Liver (tissue), 9 donors: ENCODE results near the gene PEX11A. TPM values are rescaled to one million over a fixed set of nuclear protein-coding genes. Genes with fewer than 3 reads are reported as not detected.

Source experiments
- DNase-seq: peaks from one replicate; pipeline ENCODE4 v3.0.0-alpha.2; 2017; ENCODE audit warnings: low spot score
- H3K27ac ChIP-seq, 2 donors: one replicate each; pipeline ENCODE4 v1.7.0; 2013; ENCODE audit warnings: inconsistent platforms in 2 of 2, low read length in 2 of 2, control low read depth in 1 of 2, low read depth in 1 of 2, mild to moderate bottlenecking in 1 of 2
- H3K27me3 ChIP-seq, 4 donors: one replicate each; pipeline versions ENCODE4 v1.6.1 to v1.7.0; 2013; ENCODE audit warnings: low read length in 3 of 4, inconsistent platforms in 1 of 4, mild to moderate bottlenecking in 1 of 4, moderate library complexity in 1 of 4; ENCODE audit not compliant: control insufficient read depth in 4 of 4, insufficient read depth in 4 of 4
- H3K36me3 ChIP-seq, 4 donors: one replicate each; pipeline versions ENCODE4 v1.6.1 to v1.7.0; 2013; ENCODE audit warnings: low read length in 3 of 4, mild to moderate bottlenecking in 3 of 4, low read depth in 1 of 4, moderate library complexity in 1 of 4; ENCODE audit not compliant: control insufficient read depth in 4 of 4, insufficient read depth in 3 of 4
- H3K4me1 ChIP-seq, 4 donors: one replicate each; pipeline versions ENCODE4 v1.6.1 to v1.7.0; 2013; ENCODE audit warnings: low read length in 3 of 4, mild to moderate bottlenecking in 3 of 4, moderate library complexity in 1 of 4; ENCODE audit not compliant: control insufficient read depth in 4 of 4, insufficient read depth in 4 of 4
- H3K4me3 ChIP-seq, 3 donors: one replicate each; pipeline versions ENCODE4 v1.6.1 to v1.7.0; 2013; ENCODE audit warnings: low read length in 3 of 3, control low read depth in 1 of 3, low read depth in 1 of 3, mild to moderate bottlenecking in 1 of 3
- H3K9ac ChIP-seq, 2 donors: one replicate each; pipeline ENCODE4 v1.7.0; 2013; ENCODE audit warnings: low read length in 2 of 2, mild to moderate bottlenecking in 2 of 2, moderate library complexity in 2 of 2, control low read depth in 1 of 2, low read depth in 1 of 2
- H3K9me3 ChIP-seq, 4 donors: one replicate each; pipeline versions ENCODE4 v1.6.1 to v1.7.0; 2013; ENCODE audit warnings: low read length in 3 of 4; ENCODE audit not compliant: control insufficient read depth in 4 of 4
- EGR1 ChIP-seq, 2 donors: IDR thresholded peaks; 2 replicates each; pipeline ENCODE4 v1.6.1; 2016 to 2018; ENCODE audit warnings: antibody characterized with exemption in 2 of 2, low read depth in 2 of 2
- HNF4A ChIP-seq, 2 donors: conservative IDR thresholded peaks; 2 replicates each; pipeline ENCODE4 v1.6.1; 2016; ENCODE audit warnings: antibody characterized with exemption in 2 of 2, mild to moderate bottlenecking in 2 of 2
- HNF4G ChIP-seq: IDR thresholded peaks from 2 replicates; pipeline ENCODE4 v1.6.1; 2016; ENCODE audit warnings: antibody characterized with exemption
- JUND ChIP-seq, 2 donors: IDR thresholded peaks; 2 replicates each; pipeline ENCODE4 v1.6.1; 2016; ENCODE audit warnings: antibody characterized with exemption in 2 of 2
- MAX ChIP-seq: IDR thresholded peaks from 2 replicates; pipeline ENCODE4 v1.6.1; 2016; ENCODE audit warnings: antibody characterized with exemption
- RAD21 ChIP-seq, 2 donors: IDR thresholded peaks; 2 replicates each; pipeline ENCODE4 v1.6.1; 2016; ENCODE audit warnings: antibody characterized with exemption in 2 of 2, mild to moderate bottlenecking in 2 of 2
- RXRA ChIP-seq, 2 donors: IDR thresholded peaks; 2 replicates each; pipeline ENCODE4 v1.6.1; 2017 to 2018; ENCODE audit warnings: antibody characterized with exemption in 2 of 2, mild to moderate bottlenecking in 1 of 2
- SP1 ChIP-seq: IDR thresholded peaks from 2 replicates; pipeline ENCODE4 v1.6.1; 2018; ENCODE audit warnings: antibody characterized with exemption, mild to moderate bottlenecking
- ZBTB33 ChIP-seq: IDR thresholded peaks from 2 replicates; pipeline ENCODE4 v1.6.1; 2016; ENCODE audit warnings: antibody characterized with exemption
- WGBS: extraction: QIAGEN DNeasy Blood & Tissue Kit; methylation state at CpG from one replicate; pipeline ENCODE4 v1.1.7; 2013; 5-methylcytosine and 5-hydroxymethylcytosine counted together
- polyA plus RNA-seq, 2 donors: library from polyadenylated mRNA; stranded (reverse) in 1 of 2; unstranded in 1 of 2; fragments of 200-250 nt in 1 of 2; fragments of >200 nt in 1 of 2; fragmentation: Nextera tagmentation in 1 of 2; extraction: Ambion mirVana in 1 of 2; gene quantifications; one replicate each; pipeline versions ENCODE4 v1.2.1 to v1.2.3, GENCODE V29; 2013 to 2015
- total RNA-seq, 2 donors: library from RNA; depleted of rRNA; stranded (reverse); fragments of >200 nt; gene quantifications; one replicate each; pipeline ENCODE4 v1.2.3, GENCODE V29; 2014
- TF ChIP-seq, protein P1 (sequence below): fragments of 150-350 bp; IDR thresholded peaks from 2 replicates; pipeline ENCODE4 v1.5.1; 2017; ENCODE audit warnings: improper control_type of control experiment, low read depth, low read length; ENCODE audit not compliant: missing input control
- TF ChIP-seq, protein P2 (sequence below): IDR thresholded peaks from 2 replicates; pipeline ENCODE4 v1.6.1; 2016; ENCODE audit warnings: antibody characterized with exemption, mild to moderate bottlenecking
- donor health status: healthy.
- donor health status: healthy.
- donor health status: healthy.
- donor health status: healthy.
- donor health status: healthy.

The PEX11A gene
- total and polyA plus RNA-seq, 4 donors = 6.6 to 47.9 (median 24.3) TPM

GRCh38 chr15:89685995-89686394 lies 4.6 kb downstream of the PEX11A start:
- 78% methylated on average over 2 of the region's 2 CpGs for WGBS
- TF ChIP-seq, protein P1, sequence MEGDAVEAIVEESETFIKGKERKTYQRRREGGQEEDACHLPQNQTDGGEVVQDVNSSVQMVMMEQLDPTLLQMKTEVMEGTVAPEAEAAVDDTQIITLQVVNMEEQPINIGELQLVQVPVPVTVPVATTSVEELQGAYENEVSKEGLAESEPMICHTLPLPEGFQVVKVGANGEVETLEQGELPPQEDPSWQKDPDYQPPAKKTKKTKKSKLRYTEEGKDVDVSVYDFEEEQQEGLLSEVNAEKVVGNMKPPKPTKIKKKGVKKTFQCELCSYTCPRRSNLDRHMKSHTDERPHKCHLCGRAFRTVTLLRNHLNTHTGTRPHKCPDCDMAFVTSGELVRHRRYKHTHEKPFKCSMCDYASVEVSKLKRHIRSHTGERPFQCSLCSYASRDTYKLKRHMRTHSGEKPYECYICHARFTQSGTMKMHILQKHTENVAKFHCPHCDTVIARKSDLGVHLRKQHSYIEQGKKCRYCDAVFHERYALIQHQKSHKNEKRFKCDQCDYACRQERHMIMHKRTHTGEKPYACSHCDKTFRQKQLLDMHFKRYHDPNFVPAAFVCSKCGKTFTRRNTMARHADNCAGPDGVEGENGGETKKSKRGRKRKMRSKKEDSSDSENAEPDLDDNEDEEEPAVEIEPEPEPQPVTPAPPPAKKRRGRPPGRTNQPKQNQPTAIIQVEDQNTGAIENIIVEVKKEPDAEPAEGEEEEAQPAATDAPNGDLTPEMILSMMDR = no peak
- TF ChIP-seq EGR1 (IDR thresholded peaks at IDR 0.05; ENCODE audit: low read depth in 2 of 2) (no peak), JUND (IDR thresholded peaks at IDR 0.05) (no peak), MAX (no peak), HNF4G (no peak), RAD21 (IDR thresholded peaks at IDR 0.05) (no peak), SP1 (no peak), HNF4A (conservative IDR thresholded peaks at IDR 0.05) (no peak), ZBTB33 (no peak), RXRA (IDR thresholded peaks at IDR 0.05) (no peak)
- TF ChIP-seq, protein P2, sequence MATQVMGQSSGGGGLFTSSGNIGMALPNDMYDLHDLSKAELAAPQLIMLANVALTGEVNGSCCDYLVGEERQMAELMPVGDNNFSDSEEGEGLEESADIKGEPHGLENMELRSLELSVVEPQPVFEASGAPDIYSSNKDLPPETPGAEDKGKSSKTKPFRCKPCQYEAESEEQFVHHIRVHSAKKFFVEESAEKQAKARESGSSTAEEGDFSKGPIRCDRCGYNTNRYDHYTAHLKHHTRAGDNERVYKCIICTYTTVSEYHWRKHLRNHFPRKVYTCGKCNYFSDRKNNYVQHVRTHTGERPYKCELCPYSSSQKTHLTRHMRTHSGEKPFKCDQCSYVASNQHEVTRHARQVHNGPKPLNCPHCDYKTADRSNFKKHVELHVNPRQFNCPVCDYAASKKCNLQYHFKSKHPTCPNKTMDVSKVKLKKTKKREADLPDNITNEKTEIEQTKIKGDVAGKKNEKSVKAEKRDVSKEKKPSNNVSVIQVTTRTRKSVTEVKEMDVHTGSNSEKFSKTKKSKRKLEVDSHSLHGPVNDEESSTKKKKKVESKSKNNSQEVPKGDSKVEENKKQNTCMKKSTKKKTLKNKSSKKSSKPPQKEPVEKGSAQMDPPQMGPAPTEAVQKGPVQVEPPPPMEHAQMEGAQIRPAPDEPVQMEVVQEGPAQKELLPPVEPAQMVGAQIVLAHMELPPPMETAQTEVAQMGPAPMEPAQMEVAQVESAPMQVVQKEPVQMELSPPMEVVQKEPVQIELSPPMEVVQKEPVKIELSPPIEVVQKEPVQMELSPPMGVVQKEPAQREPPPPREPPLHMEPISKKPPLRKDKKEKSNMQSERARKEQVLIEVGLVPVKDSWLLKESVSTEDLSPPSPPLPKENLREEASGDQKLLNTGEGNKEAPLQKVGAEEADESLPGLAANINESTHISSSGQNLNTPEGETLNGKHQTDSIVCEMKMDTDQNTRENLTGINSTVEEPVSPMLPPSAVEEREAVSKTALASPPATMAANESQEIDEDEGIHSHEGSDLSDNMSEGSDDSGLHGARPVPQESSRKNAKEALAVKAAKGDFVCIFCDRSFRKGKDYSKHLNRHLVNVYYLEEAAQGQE = no peak
- no peak for DNase-seq

DNA sequence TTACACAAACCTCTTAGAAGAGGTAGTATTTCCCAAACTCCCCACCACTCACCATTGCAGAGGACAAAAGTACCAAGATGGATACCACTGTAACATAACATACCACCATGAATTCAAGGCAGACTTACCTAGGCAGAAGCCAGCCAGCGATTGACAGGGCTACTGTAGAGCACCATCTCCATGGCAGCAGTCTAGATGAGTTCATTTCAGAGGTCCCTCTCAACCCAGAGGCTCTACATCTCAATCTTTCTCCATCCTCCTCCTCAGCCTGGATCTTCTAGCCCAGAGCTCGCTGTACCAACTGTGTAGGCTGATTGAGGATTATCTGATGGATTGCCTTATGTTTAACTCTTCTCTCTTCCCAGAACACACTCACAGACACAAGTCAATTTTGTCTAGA lies 9.4 kb downstream of the PEX11A start:
- DNase-seq = no peak
- Histone ChIP-seq H3K27ac (peak overlapping the region; percentile 80 to 93), H3K4me3 (no peak overlapping the region), H3K9ac (no peak overlapping the region), H3K36me3 (peaks cover 0 to 30% (median 7%) of the 10 kb centered on the region in 4 donors), H3K27me3 (no peaks in the 10 kb centered on the region), H3K9me3 (no peaks in the 10 kb centered on the region), H3K4me1 (peaks cover 4 to 34% (median 28%) of the 10 kb centered on the region in 4 donors)
- 67% methylated on average over 2 of the region's 2 CpGs for WGBS
- no peak for TF ChIP-seq JUND (IDR thresholded peaks at IDR 0.05)

More at GRCh38 chr15:89685995-89686394, 4.6 kb downstream of the PEX11A start:
- Histone ChIP-seq H3K27ac (peak overlapping the region; percentile 35 to 57), H3K36me3 (peaks cover 0 to 33% (median 7%) of the 10 kb centered on the region in 4 donors), H3K27me3 (no peaks in the 10 kb centered on the region), H3K4me1 (peaks cover 4 to 33% (median 15%) of the 10 kb centered on the region in 4 donors), H3K4me3 (no peak overlapping the region), H3K9me3 (no peaks in the 10 kb centered on the region), H3K9ac (no peak overlapping the region)
